Nephron progenitor cell (in vitro differentiated cells): ENCODE results near the gene TRABD2A.

Experiments
- DNase-seq: peaks from one replicate; pipeline ENCODE4 v3.0.0; 2021
- H3K27ac Mint-ChIP-seq: 2 replicates; pipeline ENCODE4 v1.8.0; 2021; ENCODE audit warnings: mild to moderate bottlenecking, moderate library complexity, mixed read lengths
- H3K27me3 Mint-ChIP-seq: 2 replicates; pipeline ENCODE4 v1.8.0; 2021; ENCODE audit warnings: mild to moderate bottlenecking, low read depth, mixed read lengths; ENCODE audit not compliant: poor library complexity
- H3K36me3 Mint-ChIP-seq: 2 replicates; pipeline ENCODE4 v1.8.0; 2021; ENCODE audit warnings: low read depth, mixed read lengths
- H3K4me1 Mint-ChIP-seq: 2 replicates; pipeline ENCODE4 v1.8.0; 2021; ENCODE audit warnings: mixed read lengths
- H3K4me3 Mint-ChIP-seq: 2 replicates; pipeline ENCODE4 v1.8.0; 2021; ENCODE audit warnings: mild to moderate bottlenecking, moderate library complexity, mixed read lengths
- H3K9me3 Mint-ChIP-seq: 2 replicates; pipeline ENCODE4 v1.8.0; 2021; ENCODE audit warnings: mild to moderate bottlenecking, moderate library complexity, mixed read lengths
- TF ChIP-seq, protein P1 (sequence below): fragments of 200-600 bp; sonication (generic); IDR thresholded peaks from 2 replicates; pipeline ENCODE4 v1.5.0; 2021; ENCODE audit warnings: antibody characterized with exemption

TRABD2A gene

DNA sequence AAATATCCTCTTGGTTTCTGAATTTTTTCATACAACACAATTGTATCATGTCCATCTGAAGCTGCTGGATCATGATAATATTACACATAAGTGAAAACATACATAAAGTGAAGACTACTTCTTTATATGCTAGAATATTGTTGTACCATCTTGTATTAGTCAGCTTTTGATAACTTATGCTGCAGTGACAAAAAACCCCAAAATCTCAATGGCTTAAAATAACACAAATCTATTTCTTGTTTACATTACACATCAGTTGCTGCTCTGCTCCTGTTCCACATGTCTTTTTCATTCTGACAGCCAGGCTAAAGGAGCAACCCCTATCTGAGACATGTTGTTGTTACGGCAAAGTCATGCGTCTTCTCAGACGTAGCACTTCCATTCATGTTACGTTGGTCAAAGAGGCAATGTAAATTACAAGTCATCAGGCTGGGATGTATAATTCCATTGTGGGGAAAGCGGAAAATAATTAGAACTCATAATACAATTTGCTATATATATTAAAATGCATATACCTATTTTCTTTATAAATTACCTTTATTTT, 30.3 kb upstream of the TRABD2A start:
- Mint-ChIP-seq H3K4me1 (peaks cover 21% of the 10 kb centered on the region), H3K27me3 (peaks cover 6% of the 10 kb centered on the region), H3K4me3 (no peak overlapping the region), H3K36me3 (peaks cover 49% of the 10 kb centered on the region), H3K9me3 (peaks cover 24% of the 10 kb centered on the region), H3K27ac (no peak overlapping the region)
- DNase-seq, result no peak
- TF ChIP-seq, protein P1, sequence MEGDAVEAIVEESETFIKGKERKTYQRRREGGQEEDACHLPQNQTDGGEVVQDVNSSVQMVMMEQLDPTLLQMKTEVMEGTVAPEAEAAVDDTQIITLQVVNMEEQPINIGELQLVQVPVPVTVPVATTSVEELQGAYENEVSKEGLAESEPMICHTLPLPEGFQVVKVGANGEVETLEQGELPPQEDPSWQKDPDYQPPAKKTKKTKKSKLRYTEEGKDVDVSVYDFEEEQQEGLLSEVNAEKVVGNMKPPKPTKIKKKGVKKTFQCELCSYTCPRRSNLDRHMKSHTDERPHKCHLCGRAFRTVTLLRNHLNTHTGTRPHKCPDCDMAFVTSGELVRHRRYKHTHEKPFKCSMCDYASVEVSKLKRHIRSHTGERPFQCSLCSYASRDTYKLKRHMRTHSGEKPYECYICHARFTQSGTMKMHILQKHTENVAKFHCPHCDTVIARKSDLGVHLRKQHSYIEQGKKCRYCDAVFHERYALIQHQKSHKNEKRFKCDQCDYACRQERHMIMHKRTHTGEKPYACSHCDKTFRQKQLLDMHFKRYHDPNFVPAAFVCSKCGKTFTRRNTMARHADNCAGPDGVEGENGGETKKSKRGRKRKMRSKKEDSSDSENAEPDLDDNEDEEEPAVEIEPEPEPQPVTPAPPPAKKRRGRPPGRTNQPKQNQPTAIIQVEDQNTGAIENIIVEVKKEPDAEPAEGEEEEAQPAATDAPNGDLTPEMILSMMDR, result no peak

DNA sequence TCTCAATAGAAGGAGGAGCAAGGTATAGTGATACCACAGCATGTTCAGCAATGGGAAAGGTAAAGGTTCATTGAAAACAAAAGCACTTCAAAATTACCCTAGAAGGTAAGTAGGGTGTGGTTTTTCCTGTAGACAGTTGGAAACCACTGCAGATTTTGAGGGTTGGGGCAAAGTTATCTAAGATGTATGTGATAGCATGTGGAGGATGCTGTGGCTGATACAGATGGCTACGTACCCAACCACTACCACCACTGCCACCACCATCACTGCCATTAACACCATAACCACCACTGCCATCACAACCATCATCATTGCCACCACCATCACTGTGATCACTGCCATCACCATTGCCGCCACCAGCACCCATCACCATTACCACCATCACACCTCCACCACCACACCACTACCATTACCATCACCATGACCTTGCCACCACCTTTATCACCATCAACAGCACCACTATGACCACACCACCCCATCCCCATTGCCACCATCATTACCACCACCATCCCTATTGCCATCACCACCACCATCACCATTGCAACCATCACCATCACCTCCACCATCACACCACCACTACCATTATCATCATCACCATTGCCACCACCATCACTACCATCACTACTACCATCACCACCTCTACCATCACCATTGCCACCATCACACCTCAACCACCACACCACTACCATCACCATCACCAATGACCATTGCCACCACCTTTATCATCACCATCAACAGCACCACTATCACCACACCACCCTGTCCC, 28.2 kb upstream of the TRABD2A start:
- Mint-ChIP-seq H3K27me3 (peaks cover 6% of the 10 kb centered on the region), H3K4me3 (peak overlapping the region; percentile 12), H3K27ac (no peak overlapping the region), H3K9me3 (peaks cover 24% of the 10 kb centered on the region), H3K4me1 (peaks cover 28% of the 10 kb centered on the region), H3K36me3 (peaks cover 49% of the 10 kb centered on the region)
- DNase-seq, result no peak
- TF ChIP-seq, protein P1, result no peak

DNA sequence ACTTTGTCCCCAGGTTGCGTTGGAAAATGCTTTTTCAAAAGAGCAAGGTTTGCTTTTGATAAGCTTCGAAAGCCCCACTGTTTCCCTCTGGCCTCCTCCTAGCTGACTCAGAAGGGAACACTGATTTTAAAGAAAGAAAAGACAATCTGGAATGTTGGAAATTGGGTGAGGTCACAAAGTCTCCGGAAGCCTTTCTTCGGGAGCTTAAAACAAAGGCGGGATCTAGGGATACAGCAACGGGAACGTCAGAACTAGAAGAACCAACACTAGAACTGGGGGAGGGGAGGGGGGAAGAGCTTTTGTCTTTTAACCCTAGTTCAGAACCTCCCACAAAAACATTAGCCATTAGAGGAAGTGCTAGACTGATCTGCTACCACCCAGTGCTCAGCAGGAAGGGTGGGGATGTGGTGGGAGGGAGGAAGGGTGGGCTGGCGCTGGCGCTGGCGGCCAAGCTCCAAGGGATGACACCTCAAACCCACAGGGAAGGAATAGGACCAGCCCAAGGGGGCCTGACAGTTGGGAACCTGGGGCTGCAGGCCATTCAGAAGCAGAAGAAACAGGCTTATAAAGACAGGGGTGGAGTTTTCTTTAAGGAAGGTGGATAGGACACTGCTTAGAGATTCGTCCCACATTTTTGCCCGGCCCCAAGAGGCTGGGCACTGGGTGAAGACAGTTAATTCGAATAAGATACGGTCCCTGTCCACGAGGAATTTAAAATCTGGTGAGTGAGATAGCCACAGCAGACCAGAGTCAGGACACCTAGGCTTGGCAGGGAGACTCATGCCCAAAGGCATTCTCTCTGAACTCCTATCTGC, 26.2 kb upstream of the TRABD2A start:
- H3K4me3 Mint-ChIP-seq, result peak overlapping the region; percentile 88
- DNase-seq, result peak; percentile 31
- peaks cover 30% of the 10 kb centered on the region for H3K4me1 Mint-ChIP-seq
- peaks cover 24% of the 10 kb centered on the region for H3K9me3 Mint-ChIP-seq
- TF ChIP-seq, protein P1, result no peak
- H3K27ac Mint-ChIP-seq, result peak overlapping the region; percentile 71
- H3K27me3 Mint-ChIP-seq, result peaks cover 6% of the 10 kb centered on the region
- peaks cover 49% of the 10 kb centered on the region for H3K36me3 Mint-ChIP-seq

DNA sequence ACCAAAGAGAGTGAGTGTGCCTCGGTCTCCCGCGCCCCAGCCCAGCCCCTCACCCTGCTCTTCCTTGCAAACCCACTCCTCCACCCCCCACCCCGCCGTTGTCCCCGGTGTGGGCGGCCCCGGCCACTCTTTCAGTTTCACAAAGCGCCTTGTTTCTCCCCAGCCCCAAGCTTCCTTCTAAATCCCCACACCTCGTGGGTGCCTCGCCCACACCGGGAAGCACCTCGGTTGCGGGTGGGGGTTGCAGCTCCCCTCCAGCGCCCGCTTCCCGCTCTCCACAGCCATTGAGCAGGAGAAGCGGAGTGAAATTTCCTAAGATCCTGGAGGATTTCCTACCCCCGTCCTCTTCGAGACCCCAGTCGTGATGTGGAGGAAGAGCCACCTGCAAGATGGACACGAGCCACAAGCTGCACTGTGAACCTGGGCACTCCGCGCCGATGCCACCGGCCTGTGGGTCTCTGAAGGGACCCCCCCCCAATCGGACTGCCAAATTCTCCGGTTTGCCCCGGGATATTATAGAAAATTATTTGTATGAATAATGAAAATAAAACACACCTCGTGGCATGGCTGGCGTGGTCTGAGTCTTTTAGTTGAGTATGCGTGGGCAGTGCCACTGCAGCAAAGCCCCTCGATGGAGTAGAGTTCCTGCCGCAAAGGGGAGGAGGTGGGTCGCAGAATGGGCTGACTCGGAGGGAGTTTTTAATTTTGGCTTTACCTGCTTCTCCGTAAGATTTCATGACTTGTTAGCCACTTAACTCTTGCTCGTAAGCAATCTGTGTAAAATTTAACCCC, 25.4 kb upstream of the TRABD2A start:
- Mint-ChIP-seq H3K9me3 (peaks cover 19% of the 10 kb centered on the region), H3K4me1 (peaks cover 30% of the 10 kb centered on the region), H3K27me3 (peaks cover 10% of the 10 kb centered on the region), H3K4me3 (peak overlapping the region; percentile 88), H3K36me3 (peaks cover 43% of the 10 kb centered on the region), H3K27ac (peak overlapping the region; percentile 71)
- TF ChIP-seq, protein P1, result no peak
- peak; percentile 37 for DNase-seq

DNA sequence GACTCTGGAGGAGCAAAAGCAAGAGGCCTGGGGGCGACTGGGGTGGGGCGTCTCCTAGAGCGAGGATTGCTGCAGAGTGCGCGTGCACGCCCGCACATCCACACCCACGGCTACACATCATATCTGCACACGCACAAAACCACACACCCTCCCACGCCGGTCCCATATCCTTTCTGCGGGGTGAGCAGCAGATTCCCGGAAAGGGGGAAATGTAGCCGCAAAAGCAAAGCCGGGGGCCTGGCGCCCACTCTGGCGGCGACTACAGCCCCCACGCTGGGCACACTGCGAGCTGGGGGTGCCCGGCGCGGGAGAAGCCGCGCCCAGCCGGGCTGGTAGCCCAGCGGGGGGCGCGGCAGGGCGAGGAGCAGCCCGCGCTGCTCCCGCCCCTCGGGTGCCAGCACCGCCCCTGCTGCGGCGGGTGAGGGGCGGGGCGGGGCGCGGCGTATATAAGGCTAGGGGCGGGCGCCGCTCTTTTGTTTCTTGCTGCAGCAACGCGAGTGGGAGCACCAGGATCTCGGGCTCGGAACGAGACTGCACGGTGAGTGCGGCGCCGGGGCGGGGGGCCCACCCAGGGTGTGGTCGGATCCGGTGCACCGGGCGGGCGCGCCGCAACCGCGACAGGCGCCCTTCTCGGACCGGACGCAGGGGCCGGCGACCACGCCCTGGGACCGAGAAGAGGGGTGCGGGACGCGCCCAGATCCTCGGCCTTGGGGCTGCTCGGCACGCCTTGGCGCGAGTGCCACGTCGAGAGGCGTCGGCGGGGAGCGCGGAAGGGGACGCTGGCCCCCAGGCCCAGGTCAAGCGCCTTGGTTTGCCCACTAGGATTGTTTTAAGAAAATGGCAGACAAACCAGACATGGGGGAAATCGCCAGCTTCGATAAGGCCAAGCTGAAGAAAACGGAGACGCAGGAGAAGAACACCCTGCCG, 24.6 kb upstream of the TRABD2A start, which contains the start of gene TMSB10:
TMSB10 (plus strand) TSS at position 476 of the 927 bp plus-strand sequence.
- peaks cover 30% of the 10 kb centered on the region for H3K4me1 Mint-ChIP-seq
- TF ChIP-seq, protein P1, result no peak
- H3K9me3 Mint-ChIP-seq, result peaks cover 12% of the 10 kb centered on the region
- peaks cover 37% of the 10 kb centered on the region for H3K36me3 Mint-ChIP-seq
- H3K4me3 Mint-ChIP-seq, result peak within 1 kb of the TSS; percentile 88
- peaks cover 10% of the 10 kb centered on the region for H3K27me3 Mint-ChIP-seq
- H3K27ac Mint-ChIP-seq, result peak within 1 kb of the TSS; percentile 71
- DNase-seq, result peak; percentile 93
